Esophagus mucosa (tissue), 1 donor: ENCODE measurements around the gene AFM. TPM values are rescaled to one million over a fixed set of nuclear protein-coding genes. Genes with fewer than 3 reads are reported as not detected.

Experiments used
- ATAC-seq: fragments of 200-7000 bp; cut with Tn5 transposase; one replicate; pipeline ENCODE4 v1.9.1; 2020
- total RNA-seq: library from RNA; stranded (reverse); gene quantifications from one replicate; pipeline ENCODE4 v1.2.4, GENCODE V29; 2023
- donor health status: DM: yes; HTN: yes; CAD: no.

Gene AFM
- total RNA-seq, result not detected

- no peak for ATAC-seq
Measured at GRCh38 chr4:73481358-73481757, at the start of gene AFM. AFM (plus strand) TSS chr4:73481745; CDS start chr4:73481776, 31 bp downstream.

- ATAC-seq, result no peak
Measured at GRCh38 chr4:73431813-73432168, 49.8 kb upstream of the AFM start.

GRCh38 chr4:73432169-73433000 is 49.2 kb upstream of the AFM start:
- ATAC-seq, result no peak

GRCh38 chr4:73433140-73433539 is 48.4 kb upstream of the AFM start:
- no peak for ATAC-seq

- no peak for ATAC-seq
Measured at GRCh38 chr4:73434311-73434710, 47.2 kb upstream of the AFM start.

- no peak for ATAC-seq
Measured at GRCh38 chr4:73435984-73436383, 45.6 kb upstream of the AFM start, which contains the start of gene AFP. AFP (plus strand) TSS chr4:73436221; CDS start chr4:73436263, 42 bp downstream.

GRCh38 chr4:73436674-73437557 is 44.6 kb upstream of the AFM start:
- no peak for ATAC-seq

GRCh38 chr4:73437558-73437956 is 44.0 kb upstream of the AFM start:
- ATAC-seq, result no peak

GRCh38 chr4:73438048-73438447 is 43.5 kb upstream of the AFM start:
- no peak for ATAC-seq

- no peak for ATAC-seq
Measured at GRCh38 chr4:73438582-73439215, 42.8 kb upstream of the AFM start.

- no peak for ATAC-seq
Measured at GRCh38 chr4:73439445-73439844, 42.1 kb upstream of the AFM start.

- ATAC-seq, result no peak
Measured at GRCh38 chr4:73439991-73440390, 41.6 kb upstream of the AFM start.

- no peak for ATAC-seq
Measured at GRCh38 chr4:73440653-73441052, 40.9 kb upstream of the AFM start.

GRCh38 chr4:73442275-73442674 is 39.3 kb upstream of the AFM start:
- ATAC-seq, result no peak

GRCh38 chr4:73443224-73443623 is 38.3 kb upstream of the AFM start:
- no peak for ATAC-seq

- ATAC-seq, result no peak
Measured at GRCh38 chr4:73445383-73446335, 35.9 kb upstream of the AFM start.

GRCh38 chr4:73446336-73446938 is 35.1 kb upstream of the AFM start:
- ATAC-seq, result peak; percentile 79

- no peak for ATAC-seq
Measured at GRCh38 chr4:73447671-73448070, 33.9 kb upstream of the AFM start.

GRCh38 chr4:73448448-73449203 is 32.9 kb upstream of the AFM start:
- no peak for ATAC-seq

GRCh38 chr4:73450398-73451004 is 31.0 kb upstream of the AFM start:
- peak; percentile 26 for ATAC-seq
